DMS 273 treated with DMSO at 0.1 percent for 48 hours (cell line): ENCODE measurements around the gene TNFSF13.

Experiments
- DNase-seq: peaks from one replicate; lab custom pipeline; 2025; lab: John Stamatoyannopoulos, UW

TNFSF13 gene

GRCh38 chr17:7575481-7575883 is 16.9 kb downstream of the TNFSF13 start:
- no peak for DNase-seq

- DNase-seq, result no peak
Measured at GRCh38 chr17:7575959-7576358, 17.4 kb downstream of the TNFSF13 start.

DNA sequence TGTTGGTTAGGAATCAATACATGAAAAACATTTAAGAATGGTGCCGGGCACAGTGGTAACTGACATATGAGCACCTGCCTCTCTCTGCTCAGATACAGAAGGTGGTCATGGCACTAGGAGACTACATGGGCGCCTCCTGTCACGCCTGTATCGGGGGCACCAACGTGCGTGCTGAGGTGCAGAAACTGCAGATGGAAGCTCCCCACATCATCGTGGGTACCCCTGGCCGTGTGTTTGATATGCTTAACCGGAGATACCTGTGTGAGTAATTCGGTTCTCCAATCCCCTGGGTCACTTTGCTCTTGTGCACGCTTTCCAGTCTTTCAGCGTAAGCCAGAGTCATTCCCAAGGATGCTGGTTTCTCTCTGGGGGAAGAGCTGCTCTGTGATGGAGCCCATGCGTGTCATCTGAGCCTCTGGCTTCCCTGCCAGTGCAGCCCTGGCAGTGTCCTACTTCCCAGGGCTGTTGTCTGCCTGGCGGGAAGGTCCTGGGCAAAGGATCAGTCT is 17.9 kb downstream of the TNFSF13 start:
- DNase-seq, result no peak

- DNase-seq, result no peak
Measured at GRCh38 chr17:7577327-7578199, 19.0 kb downstream of the TNFSF13 start.

DNA sequence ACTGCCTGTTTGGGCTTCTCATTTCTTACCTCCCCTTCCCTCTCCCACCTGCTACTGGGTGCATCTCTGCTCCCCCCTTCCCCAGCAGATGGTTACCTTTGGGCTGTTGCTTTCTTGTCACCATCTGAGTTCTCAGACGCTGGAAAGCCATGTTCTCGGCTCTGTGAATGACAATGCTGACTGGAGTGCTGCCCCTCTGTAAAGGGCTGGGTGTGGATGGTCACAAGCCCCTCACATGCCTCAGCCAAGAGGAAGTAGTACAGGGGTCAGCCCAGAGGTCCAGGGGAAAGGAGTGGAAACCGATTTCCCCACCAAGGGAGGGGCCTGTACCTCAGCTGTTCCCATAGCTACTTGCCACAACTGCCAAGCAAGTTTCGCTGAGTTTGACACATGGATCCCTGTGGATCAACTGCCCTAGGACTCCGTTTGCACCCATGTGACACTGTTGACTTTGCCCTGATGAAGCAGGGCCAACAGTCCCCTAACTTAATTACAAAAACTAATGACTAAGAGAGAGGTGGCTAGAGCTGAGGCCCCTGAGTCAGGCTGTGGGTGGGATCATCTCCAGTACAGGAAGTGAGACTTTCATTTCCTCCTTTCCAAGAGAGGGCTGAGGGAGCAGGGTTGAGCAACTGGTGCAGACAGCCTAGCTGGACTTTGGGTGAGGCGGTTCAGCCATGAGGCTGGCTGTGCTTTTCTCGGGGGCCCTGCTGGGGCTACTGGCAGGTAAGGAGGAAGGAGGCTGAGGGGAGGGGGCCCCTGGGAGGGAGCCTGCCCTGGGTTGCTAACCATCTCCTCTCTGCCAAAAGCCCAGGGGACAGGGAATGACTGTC is 20.7 kb downstream of the TNFSF13 start, which contains the start of gene CD68:
TSS of gene CD68 (plus strand) at position 638 of the 833 bp plus-strand sequence. CDS start at position 678, 40 bp downstream.
- peak; percentile 79 for DNase-seq

DNA sequence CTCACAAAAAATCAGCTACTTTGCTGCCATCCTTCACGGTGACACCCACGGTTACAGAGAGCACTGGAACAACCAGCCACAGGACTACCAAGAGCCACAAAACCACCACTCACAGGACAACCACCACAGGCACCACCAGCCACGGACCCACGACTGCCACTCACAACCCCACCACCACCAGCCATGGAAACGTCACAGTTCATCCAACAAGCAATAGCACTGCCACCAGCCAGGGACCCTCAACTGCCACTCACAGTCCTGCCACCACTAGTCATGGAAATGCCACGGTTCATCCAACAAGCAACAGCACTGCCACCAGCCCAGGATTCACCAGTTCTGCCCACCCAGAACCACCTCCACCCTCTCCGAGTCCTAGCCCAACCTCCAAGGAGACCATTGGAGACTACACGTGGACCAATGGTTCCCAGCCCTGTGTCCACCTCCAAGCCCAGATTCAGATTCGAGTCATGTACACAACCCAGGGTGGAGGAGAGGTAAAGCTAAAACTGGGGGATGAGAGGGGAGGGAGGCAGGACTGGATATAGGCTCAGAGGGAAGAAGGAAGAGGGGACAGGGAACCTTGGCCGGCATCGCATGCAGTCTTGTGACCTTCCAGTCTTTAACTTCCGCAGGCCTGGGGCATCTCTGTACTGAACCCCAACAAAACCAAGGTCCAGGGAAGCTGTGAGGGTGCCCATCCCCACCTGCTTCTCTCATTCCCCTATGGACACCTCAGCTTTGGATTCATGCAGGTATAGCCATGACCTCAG is 21.5 kb downstream of the TNFSF13 start:
- DNase-seq, result no peak

DNA sequence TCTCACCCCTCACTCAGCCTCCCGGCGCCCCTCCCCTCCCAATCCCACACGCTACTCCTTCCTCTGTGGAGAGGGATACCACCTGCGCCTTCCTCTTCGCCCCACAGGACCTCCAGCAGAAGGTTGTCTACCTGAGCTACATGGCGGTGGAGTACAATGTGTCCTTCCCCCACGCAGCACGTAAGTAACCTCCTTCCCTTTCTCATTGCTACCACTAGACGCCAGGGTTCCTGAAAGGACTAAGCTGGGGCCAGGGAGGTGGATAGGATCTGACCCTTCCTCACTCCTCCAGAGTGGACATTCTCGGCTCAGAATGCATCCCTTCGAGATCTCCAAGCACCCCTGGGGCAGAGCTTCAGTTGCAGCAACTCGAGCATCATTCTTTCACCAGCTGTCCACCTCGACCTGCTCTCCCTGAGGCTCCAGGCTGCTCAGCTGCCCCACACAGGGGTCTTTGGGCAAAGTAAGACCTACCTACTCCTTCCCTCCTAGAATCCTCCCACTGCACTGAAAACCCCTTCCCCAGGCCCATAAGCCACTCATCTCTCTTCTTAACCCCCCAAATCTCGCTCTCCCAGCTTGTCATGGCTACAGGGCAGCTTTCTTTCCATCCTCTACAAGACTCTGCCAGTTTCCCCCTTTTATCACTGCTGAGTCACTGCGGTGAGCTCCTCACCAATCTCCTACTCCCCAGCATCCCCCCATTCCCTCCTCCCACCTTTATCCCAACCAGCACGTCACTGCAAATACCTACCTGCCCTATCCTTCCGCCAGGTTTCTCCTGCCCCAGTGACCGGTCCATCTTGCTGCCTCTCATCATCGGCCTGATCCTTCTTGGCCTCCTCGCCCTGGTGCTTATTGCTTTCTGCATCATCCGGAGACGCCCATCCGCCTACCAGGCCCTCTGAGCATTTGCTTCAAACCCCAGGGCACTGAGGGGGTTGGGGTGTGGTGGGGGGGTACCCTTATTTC is 22.3 kb downstream of the TNFSF13 start:
- DNase-seq, result no peak

GRCh38 chr17:7582396-7583252 is 24.1 kb downstream of the TNFSF13 start:
- no peak for DNase-seq

DNA sequence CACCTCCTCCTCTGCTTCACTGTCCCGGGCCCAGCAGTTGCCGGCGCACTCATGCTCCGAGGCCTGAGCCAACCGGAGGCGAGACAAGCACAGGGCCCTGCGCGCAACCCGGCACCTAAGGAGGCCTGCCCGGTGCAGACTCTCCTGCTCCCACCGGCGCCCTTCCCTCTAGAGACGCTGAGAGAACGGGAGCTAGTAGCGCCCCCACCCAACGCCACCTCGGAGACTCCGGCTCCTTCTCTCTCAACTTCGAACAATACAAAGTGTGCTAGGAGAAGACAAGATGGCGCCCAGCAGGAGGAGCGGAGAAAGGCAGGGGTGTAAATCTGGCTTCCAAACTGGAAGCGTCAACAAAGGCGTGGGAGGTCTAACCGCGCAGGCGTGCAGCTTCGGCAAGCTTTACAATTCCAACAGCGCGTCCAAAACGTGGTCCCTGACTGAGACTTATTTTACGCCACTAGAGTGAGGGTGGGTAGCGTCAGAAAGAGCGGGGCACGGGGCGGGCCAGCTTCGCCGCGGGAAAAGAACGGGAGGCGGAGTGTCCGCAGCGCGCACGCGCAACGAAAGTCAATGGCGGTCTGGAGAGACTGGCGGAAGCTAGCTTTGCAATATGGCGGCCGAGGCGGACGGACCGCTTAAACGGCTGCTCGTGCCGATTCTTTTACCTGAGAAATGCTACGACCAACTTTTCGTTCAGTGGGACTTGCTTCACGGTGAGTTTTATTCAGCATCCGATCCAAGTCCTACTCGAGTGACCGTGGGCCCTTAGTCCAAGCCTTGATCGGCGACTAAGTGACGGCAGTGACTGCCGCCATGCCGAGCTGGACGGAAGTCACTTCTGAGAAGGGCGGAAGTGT is 24.9 kb downstream of the TNFSF13 start, which contains the start of gene MPDU1:
TSS of gene MPDU1 (plus strand) at position 600 of the 857 bp plus-strand sequence. CDS start at position 611, 11 bp downstream.
- DNase-seq, result peak; percentile 90

DNA sequence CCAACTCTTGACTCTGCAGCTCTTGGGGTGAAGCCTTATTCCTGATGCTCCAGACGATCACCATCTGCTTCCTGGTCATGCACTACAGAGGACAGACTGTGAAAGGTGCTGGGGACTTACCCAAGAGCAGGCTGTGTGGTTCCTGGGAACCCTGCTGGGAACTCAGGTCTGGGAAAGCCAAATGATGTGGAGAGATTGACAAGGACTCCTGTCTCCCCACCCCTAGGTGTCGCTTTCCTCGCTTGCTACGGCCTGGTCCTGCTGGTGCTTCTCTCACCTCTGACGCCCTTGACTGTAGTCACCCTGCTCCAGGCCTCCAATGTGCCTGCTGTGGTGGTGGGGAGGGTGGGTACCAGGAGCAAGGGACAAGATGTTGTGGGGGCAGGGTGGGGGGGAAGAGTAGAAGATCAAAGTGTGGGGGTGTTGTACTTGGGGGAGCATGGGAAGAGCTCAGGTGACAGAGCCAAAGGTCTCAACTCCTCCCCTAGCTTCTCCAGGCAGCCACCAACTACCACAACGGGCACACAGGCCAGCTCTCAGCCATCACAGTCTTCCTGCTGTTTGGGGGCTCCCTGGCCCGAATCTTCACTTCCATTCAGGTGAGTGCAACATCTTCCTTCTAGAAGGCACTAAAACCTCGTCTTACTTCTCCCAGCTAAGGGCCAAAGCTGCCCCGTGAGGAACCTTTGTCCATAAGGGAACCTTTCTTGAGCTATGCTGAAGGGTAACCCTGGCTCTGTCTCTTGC is 28.3 kb downstream of the TNFSF13 start:
- no peak for DNase-seq

DNA sequence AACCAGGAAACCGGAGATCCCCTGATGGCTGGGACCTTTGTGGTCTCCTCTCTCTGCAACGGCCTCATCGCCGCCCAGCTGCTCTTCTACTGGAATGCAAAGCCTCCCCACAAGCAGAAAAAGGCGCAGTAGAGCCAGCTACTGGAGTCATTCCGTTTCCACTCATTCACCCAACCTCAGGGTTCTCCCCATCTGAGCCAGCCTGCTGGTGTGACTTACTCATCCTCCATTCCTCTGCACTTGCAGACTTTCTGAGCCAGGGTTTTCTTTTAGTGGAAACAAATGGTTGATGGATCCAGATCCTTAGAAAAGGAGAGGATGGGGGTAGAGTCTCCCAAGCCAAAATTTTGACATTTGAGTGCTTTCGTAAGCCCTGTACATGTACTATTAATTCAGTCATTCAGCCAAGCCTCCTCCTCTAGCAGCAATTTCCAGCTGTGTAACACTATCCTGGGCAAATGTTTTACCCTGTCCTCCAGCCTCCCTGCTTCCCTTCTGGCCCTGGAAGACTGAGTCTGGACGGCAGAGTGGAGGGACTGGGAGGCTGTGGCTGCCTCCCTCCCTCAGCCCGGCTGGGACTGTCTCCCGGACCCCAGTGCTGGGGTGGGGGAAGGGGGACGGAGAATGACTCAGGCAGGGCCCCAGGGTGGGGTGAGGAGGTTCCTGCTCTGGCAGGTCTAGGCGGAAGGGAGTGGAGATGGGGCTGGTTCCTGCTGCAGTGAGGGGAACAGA is 29.0 kb downstream of the TNFSF13 start:
- DNase-seq, result no peak

- no peak for DNase-seq
Measured at GRCh38 chr17:7588553-7589203, 30.1 kb downstream of the TNFSF13 start.

GRCh38 chr17:7589204-7589868 is 30.8 kb downstream of the TNFSF13 start:
- no peak for DNase-seq

DNA sequence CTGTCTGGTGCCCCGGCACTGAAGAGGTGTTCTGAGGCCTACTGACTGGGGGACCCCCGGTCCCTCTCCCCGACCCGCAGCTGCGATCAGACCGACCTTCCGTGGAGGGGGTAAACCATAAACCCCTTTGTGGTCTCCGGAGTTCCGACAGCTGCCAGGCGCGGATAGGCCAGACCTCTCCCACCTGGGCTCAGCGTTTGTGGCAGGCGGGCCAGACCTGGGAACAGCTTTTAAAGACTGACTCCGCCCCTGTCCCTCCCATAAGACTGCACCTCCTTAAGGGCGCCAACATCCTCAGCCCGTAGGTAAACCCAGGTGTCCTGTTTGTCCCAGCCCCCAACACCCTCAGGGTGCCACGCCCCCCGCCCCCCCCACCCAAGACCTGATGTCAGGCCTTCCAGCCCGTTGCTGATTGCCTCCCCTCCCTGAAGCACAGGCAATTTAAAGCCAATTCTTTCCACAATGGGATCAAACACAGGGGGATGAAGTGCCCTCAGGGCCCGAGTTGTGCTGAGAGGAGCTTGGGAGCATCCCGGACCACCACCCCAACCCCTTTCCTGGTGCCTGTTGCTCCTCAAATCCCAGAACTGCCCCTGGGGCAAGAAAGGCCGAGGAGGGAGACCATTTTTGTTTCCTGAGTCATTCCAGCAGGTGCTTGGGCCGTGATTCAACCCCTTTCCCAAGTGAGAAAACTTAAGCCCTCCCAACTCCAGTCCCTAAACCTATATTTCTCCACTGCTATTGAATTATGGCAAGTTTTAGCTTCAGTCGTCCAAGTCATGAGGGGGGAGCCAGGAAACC is 31.5 kb downstream of the TNFSF13 start, which contains the start of gene SOX15:
TSS of gene SOX15 (minus strand) at position 204 of the 801 bp plus-strand sequence. CDS start 418 bp downstream, outside the sequence.
- no peak for DNase-seq

DNA sequence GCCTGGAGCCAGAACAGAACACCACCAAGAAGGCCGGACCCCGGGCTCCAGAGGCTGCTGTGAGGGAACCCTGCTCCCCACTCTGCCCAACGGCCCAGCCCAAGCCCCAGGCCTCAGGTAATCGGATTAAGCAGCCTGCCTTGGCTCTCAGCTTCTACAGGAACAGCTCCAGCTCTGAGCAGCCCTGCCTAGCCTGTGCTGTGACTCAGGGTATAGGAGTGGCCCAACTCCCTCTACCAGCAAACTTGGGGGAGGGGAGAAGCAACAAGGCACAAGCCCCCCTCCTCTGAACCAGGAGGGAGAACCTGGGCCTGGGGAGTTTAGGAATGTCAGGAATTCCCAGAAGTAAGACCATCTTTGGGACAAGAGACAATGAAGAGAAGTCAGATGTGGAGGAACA is 32.2 kb downstream of the TNFSF13 start:
- DNase-seq, result no peak
